HFF-Myc (cell line): ENCODE data around the gene SKP1.

Source experiments
- DNase-seq: peaks from one replicate; pipeline ENCODE4 v3.0.0-alpha.2; 2011; ENCODE audit warnings: low read depth; ENCODE audit errors: extremely low read depth
- H3K4me3 ChIP-seq: replicated peaks from 2 replicates; pipeline ENCODE4 v1.5.1; 2011; ENCODE audit warnings: low read depth, mild to moderate bottlenecking, control low read depth, low read length
- CTCF ChIP-seq: IDR thresholded peaks from 2 replicates; pipeline ENCODE4 v1.5.1; 2012; ENCODE audit warnings: mild to moderate bottlenecking, low read depth, low read length, control low read depth; ENCODE audit errors: missing control alignments

The SKP1 gene

GRCh38 chr5:134116789-134117761 lies 59.7 kb downstream of the SKP1 start:
- no peak for TF ChIP-seq CTCF
- H3K4me3 ChIP-seq: no peak overlapping the region
- DNase-seq: no peak

GRCh38 chr5:134116286-134116685 lies 60.5 kb downstream of the SKP1 start:
- no peak for TF ChIP-seq CTCF
- no peak for DNase-seq
- no peak overlapping the region for H3K4me3 ChIP-seq

- DNase-seq: no peak
Observed at GRCh38 chr5:134115806-134116175, 61.0 kb downstream of the SKP1 start.

GRCh38 chr5:134114886-134115805 lies 61.6 kb downstream of the SKP1 start:
- H3K4me3 ChIP-seq: peak overlapping the region; percentile 36
- no peak for DNase-seq
- no peak for TF ChIP-seq CTCF

More at GRCh38 chr5:134115806-134116175, 61.0 kb downstream of the SKP1 start:
- no peak for TF ChIP-seq CTCF
- H3K4me3 ChIP-seq: peak overlapping the region; percentile 36; the same call in 1 of the 2 replicates

GRCh38 chr5:134113902-134114875 lies 62.6 kb downstream of the SKP1 start, which contains the start of gene TCF7:
Gene TCF7 (plus strand): TSS chr5:134114681. CDS start chr5:134114907, 226 bp downstream.
- DNase-seq: no peak
- TF ChIP-seq CTCF: no peak
- H3K4me3 ChIP-seq: peak within 1 kb of the TSS; percentile 42
